HCEC 1CT (cell line): Measurements from ENCODE around the gene PDS5B.

Experiments used
- DNase-seq: peaks from one replicate; pipeline ENCODE4 v3.0.0-alpha.2; 2017

The PDS5B gene

GRCh38 chr13:32733690-32734089 is 147.4 kb downstream of the PDS5B start:
- DNase-seq, result no peak

GRCh38 chr13:32734511-32734910 is 148.3 kb downstream of the PDS5B start:
- peak; percentile 77 for DNase-seq

GRCh38 chr13:32735859-32736258 is 149.6 kb downstream of the PDS5B start:
- no peak for DNase-seq

- DNase-seq, result peak; percentile 10
Observed at GRCh38 chr13:32736648-32737047, 150.4 kb downstream of the PDS5B start.

GRCh38 chr13:32737111-32737571 is 150.9 kb downstream of the PDS5B start:
- peak; percentile 15 for DNase-seq

- no peak for DNase-seq
Observed at GRCh38 chr13:32737679-32738078, 151.4 kb downstream of the PDS5B start.

GRCh38 chr13:32745509-32745908 is 159.3 kb downstream of the PDS5B start:
- no peak for DNase-seq

GRCh38 chr13:32746474-32746873 is 160.2 kb downstream of the PDS5B start:
- DNase-seq, result no peak

- DNase-seq, result no peak
Observed at GRCh38 chr13:32748305-32748704, 162.1 kb downstream of the PDS5B start.

GRCh38 chr13:32751340-32751739 is 165.1 kb downstream of the PDS5B start:
- no peak for DNase-seq

- DNase-seq, result no peak
Observed at GRCh38 chr13:32752311-32752710, 166.1 kb downstream of the PDS5B start.

- DNase-seq, result no peak
Observed at GRCh38 chr13:32752997-32753606, 166.8 kb downstream of the PDS5B start.

- no peak for DNase-seq
Observed at GRCh38 chr13:32754179-32754578, 167.9 kb downstream of the PDS5B start.

GRCh38 chr13:32759152-32759551 is 172.9 kb downstream of the PDS5B start:
- no peak for DNase-seq

GRCh38 chr13:32761472-32761871 is 175.2 kb downstream of the PDS5B start:
- no peak for DNase-seq

GRCh38 chr13:32779119-32779518 is 192.9 kb downstream of the PDS5B start:
- DNase-seq, result no peak

GRCh38 chr13:32781906-32782305 is 195.7 kb downstream of the PDS5B start:
- no peak for DNase-seq

GRCh38 chr13:32783067-32783466 is 196.8 kb downstream of the PDS5B start:
- DNase-seq, result peak; percentile 54

GRCh38 chr13:32790731-32791130 is 204.5 kb downstream of the PDS5B start:
- DNase-seq, result no peak

GRCh38 chr13:32791545-32792172 is 205.4 kb downstream of the PDS5B start:
- no peak for DNase-seq

GRCh38 chr13:32796754-32797153 is 210.5 kb downstream of the PDS5B start:
- DNase-seq, result no peak

- no peak for DNase-seq
Observed at GRCh38 chr13:32802159-32802558, 215.9 kb downstream of the PDS5B start.

GRCh38 chr13:32804673-32805230 is 218.5 kb downstream of the PDS5B start:
- DNase-seq, result peak; percentile 22

GRCh38 chr13:32811297-32811800 is 225.1 kb downstream of the PDS5B start:
- no peak for DNase-seq
